Activated CD8-positive, alpha-beta memory T cell treated with anti-CD3 and anti-CD28 coated beads for 24 hours (primary cell): ENCODE measurements around the gene SLC30A10.
"Not testable (repeated sequence)": the region's sequence is repeated elsewhere in the genome, so short reads cannot be mapped to it uniquely, and the experiment has no call there.

Experiments
- DNase-seq: peaks from one replicate; pipeline ENCODE4 v3.0.0-alpha.2; 2020

SLC30A10 gene

DNA sequence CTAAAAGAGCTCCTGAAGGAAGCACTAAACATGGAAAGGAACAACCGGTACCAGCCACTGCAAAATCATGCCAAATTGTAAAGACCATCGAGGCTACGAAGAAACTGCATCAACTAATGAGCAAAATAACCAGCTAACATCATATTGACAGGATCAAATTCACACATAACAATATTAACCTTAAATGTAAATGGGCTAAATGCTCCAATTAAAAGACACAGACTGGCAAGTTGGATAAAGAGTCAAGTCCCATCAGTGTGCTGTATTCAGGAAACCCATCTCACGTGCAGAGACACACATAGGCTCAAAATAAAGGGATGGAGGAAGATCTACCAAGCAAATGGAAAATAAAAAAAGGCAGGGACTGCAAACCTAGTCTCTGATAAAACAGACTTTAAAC lies 39.7 kb downstream of the SLC30A10 start:
- not testable (repeated sequence) for DNase-seq

DNA sequence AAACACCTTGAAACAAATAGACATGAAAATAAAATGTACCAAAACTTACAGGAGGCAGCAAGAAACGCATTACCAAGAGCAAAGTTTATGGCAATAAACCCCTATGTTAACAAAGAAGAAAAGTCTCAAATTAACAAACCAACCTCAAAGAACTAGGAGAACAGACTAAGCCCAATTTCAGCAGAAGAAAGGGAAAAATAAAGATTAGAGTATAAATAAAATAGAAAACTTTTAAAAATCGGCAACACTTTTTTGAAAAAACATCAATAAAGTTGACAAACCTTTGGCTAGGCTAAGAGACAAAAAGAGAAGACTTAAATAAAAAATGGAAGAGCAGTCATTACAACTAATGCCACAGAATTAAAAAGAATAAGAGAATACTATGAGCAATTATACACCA lies 42.7 kb downstream of the SLC30A10 start:
- DNase-seq: no peak

DNA sequence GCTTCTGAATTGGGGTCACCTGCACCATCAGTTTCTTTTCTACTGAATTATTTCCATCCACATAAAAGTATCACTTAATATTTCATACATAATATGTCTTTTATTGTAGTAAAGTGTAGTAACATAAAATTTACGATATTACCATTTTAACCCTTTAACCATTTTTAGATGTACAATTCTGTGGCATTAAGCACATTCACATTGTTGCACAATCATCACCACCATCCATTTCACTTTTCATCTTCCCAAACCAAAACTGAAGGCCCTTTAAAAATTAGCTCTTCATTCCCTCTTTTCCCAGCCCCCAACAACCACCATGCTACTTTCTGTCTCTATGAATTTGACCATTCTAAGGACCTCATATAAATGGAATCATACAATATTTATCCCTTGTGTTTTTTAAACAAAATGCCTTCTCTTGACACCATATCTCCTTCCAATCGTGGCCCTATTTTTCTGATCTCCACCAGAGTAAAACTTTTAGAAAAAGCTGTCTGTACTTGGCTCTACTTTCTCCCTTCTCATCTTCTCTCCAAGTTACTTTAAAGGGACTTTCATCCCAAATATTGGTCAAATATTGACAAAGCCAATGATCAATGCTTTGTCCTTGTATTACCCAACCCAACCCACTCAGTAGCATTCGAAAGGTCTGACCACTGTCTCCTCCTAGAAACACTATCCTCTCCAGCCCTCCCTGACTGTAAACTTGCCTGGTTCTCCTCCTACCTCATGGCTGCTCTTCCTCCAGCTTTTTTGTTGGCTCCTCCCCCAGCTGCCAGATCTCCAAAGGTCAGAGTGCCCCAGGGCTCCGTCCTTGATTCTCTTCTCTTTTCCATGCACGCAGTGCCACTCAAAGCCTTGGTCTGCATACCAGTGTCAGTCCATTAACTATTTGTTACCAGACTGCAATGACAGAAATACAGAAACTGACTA lies 44.7 kb downstream of the SLC30A10 start:
- DNase-seq: no peak

DNA sequence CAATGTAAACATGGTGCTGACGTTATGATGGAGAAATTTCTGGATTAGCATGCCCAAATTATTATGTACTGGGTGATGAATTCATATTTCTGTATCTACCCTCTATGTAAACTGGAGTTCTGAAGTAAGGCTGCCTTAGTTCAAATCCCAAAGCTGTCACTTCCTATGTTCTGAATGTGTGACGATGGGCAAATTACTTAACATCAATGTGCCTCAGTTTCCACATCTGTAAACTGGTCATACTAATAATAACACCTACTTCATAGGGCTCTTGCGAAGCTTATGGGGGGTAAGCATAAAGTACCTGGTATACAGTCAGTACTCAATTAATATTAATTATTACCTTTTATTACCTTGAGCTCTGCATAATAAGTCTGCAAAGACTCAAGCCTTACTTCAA lies 45.6 kb downstream of the SLC30A10 start:
- no peak for DNase-seq

DNA sequence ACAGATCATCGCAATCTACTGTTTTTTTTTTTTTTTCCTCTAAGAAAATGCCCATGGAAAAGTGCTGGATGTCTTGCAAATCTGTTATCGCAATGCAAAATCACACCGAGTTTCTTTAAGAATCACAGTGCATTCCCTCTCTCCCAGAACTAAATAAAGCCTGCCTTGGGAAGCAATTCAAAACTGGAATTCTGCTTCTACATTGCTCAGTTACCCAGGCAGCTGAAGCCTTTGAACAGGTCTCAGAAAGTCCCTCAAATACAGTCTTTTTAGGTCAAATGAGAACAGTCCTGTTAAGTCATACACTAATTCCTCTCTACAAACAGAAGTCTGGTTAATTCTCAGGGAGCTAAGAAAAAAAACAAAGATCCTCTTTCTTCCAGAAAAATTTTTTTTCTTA lies 46.3 kb downstream of the SLC30A10 start:
- no peak for DNase-seq

DNA sequence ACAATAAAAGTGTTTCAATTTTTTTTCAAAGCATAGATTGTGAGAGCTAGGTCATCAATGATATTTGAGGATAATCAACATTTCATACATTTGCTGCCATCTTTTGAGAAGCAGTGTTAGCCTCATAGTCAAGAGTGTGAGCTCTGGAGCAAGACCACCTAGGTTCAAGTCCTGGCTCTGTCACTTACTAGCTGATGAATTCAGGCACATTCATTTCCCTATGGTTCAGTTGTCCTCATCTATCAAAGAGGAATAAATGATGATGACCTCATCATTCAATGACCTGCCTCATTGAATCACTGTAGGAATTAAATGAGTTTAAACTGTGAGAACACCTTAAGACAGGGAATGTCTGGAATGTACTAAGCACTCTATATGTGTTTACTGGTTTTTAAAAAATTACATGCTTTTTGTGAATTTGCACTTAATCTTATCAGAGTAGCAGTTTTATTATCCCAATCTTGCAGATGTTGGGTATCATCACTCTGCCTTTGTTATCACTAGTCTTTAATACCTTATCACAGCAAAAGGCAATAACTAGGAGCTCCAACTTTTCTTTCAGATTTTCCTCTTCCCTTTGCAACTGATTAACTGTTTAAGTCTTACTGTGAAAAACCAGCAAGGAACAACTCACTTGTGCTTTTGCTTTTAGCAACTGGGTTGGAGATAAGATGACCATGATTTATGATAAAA lies 47.4 kb downstream of the SLC30A10 start:
- DNase-seq: no peak

DNA sequence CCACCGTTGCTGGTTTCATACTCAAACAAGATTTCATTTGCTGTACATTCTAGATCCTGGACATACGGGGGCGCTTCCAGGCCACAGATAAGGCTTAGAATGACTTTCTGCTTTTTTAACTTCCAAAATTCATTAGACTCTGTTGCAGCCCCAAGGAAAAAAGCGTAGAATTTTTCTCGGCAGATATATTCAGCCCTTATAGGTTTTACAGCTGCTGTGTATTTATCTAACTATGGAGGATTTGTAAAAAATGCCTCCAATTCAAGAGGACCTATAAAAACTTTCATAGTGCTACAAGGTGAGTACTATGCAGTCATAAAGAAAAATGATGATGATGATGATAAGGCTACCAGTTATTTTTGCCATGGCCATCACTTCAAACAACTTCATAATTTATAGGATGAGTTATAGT lies 51.6 kb downstream of the SLC30A10 start:
- no peak for DNase-seq

DNA sequence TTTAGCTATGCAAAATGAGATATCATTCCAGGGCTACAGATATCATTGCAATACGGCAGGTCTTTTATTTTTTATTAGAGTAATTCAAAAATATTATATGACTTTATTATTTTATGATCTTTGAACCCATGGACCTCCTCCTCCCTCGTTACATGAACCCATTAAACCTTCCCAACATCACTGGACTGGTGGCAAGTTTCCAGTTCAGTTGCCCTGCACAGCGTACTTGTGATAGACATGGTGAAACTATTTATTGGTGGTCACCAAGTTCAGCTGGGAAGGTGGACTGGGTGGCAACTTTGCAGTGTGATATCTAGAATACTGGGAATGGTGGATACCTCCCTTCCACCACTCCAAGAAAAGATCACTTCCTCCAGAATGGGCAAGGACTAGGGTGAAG lies 52.5 kb downstream of the SLC30A10 start:
- no peak for DNase-seq

DNA sequence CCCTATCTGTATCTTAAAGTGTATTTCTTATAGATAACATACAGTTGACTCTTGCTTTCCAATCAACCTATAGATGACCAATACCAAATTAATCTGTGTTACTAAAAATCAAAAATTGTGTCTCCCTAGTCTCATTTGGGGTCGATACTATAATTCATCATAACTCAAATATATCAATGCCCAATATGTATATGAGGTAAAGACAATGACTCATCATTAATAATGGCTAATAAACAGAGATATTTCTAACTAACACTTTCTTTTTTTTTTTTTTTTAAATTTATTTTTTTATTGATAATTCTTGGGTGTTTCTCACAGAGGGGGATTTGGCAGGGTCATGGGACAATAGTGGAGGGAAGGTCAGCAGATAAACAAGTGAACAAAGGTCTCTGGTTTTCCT lies 55.8 kb downstream of the SLC30A10 start:
- DNase-seq: not testable (repeated sequence)

DNA sequence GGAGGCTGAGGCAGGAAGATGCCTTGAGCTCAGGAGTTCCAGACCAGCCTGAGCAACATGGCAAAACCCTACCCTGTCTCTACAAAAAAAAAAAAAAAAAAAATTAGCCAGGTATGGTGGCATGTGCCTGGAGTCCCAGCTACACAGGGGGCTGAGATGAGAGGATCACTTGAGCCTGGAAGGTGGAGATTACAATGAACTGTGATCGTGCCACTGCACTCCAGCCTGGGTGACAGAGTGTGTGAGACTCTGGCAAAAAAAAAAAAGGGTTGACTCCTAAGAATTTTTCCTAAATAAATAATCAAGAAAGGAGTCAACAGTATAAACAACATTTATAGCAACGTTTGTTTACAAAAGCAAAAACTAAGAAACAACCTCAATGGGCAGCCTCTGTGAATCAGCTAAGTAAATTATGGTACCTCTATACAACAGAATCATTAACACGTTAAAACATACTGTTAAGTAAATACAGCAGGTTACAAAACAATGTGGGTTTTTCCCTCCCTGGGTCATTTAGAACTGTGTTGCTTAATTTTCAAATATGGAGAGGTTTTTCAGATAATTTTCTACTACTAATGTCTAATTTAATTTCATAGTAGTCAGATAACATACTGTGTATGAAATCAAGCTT lies 56.8 kb downstream of the SLC30A10 start:
- DNase-seq: no peak

DNA sequence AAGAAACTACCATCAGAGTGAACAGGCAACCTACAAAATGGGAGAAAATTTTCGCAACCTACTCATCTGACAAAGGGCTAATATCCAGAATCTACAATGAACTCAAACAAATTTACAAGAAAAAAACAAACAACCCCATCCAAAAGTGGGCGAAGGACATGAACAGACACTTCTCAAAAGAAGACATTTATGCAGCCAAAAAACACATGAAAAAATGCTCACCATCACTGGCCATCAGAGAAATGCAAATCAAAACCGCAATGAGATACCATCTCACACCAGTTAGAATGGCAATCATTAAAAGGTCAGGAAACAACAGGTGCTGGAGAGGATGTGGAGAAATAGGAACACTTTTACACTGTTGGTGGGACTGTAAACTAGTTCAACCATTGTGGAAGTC lies 59.7 kb downstream of the SLC30A10 start:
- not testable (repeated sequence) for DNase-seq
